ENCODE measurements around the gene PEX11G. TPM values are rescaled to one million over a fixed set of nuclear protein-coding genes. Genes with fewer than 3 reads are reported as not detected.

PEX11G gene
- total and polyA plus RNA-seq, 9 of the 15 experiments (the other 6 are each of a cell fraction or from before 2014, with no cell fraction given): 0.07 to 3.2 (median 0.70) TPM; not detected in 1

DNA sequence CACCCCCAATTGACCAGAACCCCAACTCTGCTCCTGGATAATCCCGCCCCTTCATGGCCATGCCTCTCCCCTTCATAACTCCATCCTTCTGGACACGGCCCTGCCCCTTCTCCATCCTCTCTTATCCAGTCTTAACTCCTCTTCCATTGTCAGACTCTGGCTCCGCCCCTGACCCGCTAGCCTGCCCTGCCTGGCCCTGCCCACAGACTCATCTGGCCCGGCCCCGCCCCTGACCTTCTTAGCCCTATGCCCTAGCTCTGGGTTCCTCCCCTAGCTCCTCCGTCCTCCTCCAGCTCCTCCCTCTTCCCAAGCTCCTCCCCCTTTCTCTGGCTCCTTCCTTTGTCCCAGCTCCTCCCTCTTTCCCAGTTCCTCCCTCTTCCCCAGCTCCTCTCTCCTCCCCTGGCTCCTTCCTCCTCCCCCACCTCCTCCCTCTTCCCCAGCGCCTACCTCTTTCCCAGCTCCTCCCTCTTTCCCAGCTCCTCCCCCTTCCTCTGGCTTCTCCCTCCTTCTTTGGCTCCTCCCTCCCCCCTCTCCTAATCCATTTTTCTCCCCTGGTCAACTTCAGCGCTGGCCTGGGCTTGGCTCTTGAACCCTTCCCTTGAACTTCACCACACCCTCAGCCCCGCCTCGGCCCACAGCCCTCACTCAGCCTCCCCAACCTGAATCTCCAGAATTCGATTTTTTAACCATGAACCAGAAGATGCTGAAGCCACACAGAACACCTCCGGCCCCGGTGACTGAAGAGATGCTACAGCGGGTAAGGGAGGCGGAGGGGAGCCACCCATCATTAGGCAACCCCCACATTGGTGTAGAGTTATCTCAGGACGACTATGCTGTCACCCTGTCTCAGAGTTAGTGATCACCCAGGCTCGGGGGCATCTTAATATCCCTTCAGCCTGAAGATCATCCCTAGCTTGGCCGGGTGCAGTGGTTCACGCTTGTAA is 17.8 kb upstream of the PEX11G start (continued):
- TF ChIP-seq, protein P1, sequence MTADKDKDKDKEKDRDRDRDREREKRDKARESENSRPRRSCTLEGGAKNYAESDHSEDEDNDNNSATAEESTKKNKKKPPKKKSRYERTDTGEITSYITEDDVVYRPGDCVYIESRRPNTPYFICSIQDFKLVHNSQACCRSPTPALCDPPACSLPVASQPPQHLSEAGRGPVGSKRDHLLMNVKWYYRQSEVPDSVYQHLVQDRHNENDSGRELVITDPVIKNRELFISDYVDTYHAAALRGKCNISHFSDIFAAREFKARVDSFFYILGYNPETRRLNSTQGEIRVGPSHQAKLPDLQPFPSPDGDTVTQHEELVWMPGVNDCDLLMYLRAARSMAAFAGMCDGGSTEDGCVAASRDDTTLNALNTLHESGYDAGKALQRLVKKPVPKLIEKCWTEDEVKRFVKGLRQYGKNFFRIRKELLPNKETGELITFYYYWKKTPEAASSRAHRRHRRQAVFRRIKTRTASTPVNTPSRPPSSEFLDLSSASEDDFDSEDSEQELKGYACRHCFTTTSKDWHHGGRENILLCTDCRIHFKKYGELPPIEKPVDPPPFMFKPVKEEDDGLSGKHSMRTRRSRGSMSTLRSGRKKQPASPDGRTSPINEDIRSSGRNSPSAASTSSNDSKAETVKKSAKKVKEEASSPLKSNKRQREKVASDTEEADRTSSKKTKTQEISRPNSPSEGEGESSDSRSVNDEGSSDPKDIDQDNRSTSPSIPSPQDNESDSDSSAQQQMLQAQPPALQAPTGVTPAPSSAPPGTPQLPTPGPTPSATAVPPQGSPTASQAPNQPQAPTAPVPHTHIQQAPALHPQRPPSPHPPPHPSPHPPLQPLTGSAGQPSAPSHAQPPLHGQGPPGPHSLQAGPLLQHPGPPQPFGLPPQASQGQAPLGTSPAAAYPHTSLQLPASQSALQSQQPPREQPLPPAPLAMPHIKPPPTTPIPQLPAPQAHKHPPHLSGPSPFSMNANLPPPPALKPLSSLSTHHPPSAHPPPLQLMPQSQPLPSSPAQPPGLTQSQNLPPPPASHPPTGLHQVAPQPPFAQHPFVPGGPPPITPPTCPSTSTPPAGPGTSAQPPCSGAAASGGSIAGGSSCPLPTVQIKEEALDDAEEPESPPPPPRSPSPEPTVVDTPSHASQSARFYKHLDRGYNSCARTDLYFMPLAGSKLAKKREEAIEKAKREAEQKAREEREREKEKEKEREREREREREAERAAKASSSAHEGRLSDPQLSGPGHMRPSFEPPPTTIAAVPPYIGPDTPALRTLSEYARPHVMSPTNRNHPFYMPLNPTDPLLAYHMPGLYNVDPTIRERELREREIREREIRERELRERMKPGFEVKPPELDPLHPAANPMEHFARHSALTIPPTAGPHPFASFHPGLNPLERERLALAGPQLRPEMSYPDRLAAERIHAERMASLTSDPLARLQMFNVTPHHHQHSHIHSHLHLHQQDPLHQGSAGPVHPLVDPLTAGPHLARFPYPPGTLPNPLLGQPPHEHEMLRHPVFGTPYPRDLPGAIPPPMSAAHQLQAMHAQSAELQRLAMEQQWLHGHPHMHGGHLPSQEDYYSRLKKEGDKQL (CRISPR knock-in tag; IDR thresholded peaks at IDR 0.05; ENCODE audit: borderline replicate concordance): no peak
- no peak for TF ChIP-seq TAF9B (IDR thresholded peaks at IDR 0.05; ENCODE audit: partially characterized antibody)
- TF ChIP-seq MCM5 (IDR thresholded peaks at IDR 0.05; ENCODE audit: low read depth): no peak
- 0 out of 2 replicates have a peak, but pooled peaks have one; percentile 18 for TF ChIP-seq TAL1 (IDR thresholded peaks at IDR 0.05)
- TF ChIP-seq, protein P2, sequence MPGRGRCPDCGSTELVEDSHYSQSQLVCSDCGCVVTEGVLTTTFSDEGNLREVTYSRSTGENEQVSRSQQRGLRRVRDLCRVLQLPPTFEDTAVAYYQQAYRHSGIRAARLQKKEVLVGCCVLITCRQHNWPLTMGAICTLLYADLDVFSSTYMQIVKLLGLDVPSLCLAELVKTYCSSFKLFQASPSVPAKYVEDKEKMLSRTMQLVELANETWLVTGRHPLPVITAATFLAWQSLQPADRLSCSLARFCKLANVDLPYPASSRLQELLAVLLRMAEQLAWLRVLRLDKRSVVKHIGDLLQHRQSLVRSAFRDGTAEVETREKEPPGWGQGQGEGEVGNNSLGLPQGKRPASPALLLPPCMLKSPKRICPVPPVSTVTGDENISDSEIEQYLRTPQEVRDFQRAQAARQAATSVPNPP (IDR thresholded peaks at IDR 0.05; ENCODE audit: borderline replicate concordance, insufficient read depth, insufficient read length): no peak
- TF ChIP-seq HDAC6 (IDR thresholded peaks at IDR 0.05; ENCODE audit: low read depth, low read length): no peak
- TF ChIP-seq, protein P3, sequence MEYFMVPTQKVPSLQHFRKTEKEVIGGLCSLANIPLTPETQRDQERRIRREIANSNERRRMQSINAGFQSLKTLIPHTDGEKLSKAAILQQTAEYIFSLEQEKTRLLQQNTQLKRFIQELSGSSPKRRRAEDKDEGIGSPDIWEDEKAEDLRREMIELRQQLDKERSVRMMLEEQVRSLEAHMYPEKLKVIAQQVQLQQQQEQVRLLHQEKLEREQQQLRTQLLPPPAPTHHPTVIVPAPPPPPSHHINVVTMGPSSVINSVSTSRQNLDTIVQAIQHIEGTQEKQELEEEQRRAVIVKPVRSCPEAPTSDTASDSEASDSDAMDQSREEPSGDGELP (CRISPR knock-in tag; IDR thresholded peaks at IDR 0.05; ENCODE audit: borderline replicate concordance): peak; percentile 15; the same call in 1 of the 2 replicates
- TF ChIP-seq MTA1 (IDR thresholded peaks at IDR 0.05; ENCODE audit: borderline replicate concordance): peak; percentile 92
- TF ChIP-seq CC2D1A (IDR thresholded peaks at IDR 0.05): peak; percentile 74
- peak; percentile 74 for TF ChIP-seq NCOA1 (IDR thresholded peaks at IDR 0.05; ENCODE audit: low read depth)
- TF ChIP-seq CTBP1 (IDR thresholded peaks at IDR 0.05; ENCODE audit: borderline replicate concordance): 0 out of 2 replicates have a peak, but pooled peaks have one; percentile 38
- TF ChIP-seq EZH2 (IDR thresholded peaks at IDR 0.05; ENCODE audit: borderline replicate concordance, low read depth, low read length): no peak
- TF ChIP-seq GATAD2B (IDR thresholded peaks at IDR 0.05; ENCODE audit: borderline replicate concordance): no peak
- no peak for TF ChIP-seq NFIC (IDR thresholded peaks at IDR 0.05)
- TF ChIP-seq SMAD3 (CRISPR knock-in tag; conservative IDR thresholded peaks at IDR 0.05): no peak
- TF ChIP-seq, protein P4, sequence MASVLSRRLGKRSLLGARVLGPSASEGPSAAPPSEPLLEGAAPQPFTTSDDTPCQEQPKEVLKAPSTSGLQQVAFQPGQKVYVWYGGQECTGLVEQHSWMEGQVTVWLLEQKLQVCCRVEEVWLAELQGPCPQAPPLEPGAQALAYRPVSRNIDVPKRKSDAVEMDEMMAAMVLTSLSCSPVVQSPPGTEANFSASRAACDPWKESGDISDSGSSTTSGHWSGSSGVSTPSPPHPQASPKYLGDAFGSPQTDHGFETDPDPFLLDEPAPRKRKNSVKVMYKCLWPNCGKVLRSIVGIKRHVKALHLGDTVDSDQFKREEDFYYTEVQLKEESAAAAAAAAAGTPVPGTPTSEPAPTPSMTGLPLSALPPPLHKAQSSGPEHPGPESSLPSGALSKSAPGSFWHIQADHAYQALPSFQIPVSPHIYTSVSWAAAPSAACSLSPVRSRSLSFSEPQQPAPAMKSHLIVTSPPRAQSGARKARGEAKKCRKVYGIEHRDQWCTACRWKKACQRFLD (CRISPR knock-in tag; IDR thresholded peaks at IDR 0.05): no peak
- 0 out of 2 replicates have a peak, but pooled peaks have one; percentile 7 for TF ChIP-seq CXXC5 (CRISPR knock-in tag; IDR thresholded peaks at IDR 0.05)
- TF ChIP-seq ZNF76 (CRISPR knock-in tag; IDR thresholded peaks at IDR 0.05; ENCODE audit: borderline replicate concordance): no peak

Data from K562 (cell line).